Measurements from ENCODE around the gene PLXNB1.

DNA sequence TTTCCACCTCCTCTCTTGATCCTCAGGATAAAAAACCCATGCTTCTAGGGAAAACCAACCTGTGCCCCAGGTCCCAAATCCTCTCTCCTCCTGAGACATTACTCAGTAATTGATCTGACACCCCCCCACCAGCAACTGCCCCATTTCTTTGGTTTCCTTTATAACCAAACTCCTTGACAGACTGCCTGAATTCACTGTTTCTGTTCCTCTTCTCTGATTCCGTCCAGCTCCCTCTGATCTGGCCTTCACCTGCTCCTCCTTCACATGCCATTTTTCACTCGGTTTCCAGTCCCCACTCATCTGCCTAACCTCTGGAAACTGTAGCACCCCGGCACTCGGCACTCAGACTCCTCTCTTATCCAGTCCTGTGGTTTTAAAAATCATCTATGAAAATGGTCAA is 7.9 kb upstream of the PLXNB1 start:
- TF ChIP-seq, protein P1, sequence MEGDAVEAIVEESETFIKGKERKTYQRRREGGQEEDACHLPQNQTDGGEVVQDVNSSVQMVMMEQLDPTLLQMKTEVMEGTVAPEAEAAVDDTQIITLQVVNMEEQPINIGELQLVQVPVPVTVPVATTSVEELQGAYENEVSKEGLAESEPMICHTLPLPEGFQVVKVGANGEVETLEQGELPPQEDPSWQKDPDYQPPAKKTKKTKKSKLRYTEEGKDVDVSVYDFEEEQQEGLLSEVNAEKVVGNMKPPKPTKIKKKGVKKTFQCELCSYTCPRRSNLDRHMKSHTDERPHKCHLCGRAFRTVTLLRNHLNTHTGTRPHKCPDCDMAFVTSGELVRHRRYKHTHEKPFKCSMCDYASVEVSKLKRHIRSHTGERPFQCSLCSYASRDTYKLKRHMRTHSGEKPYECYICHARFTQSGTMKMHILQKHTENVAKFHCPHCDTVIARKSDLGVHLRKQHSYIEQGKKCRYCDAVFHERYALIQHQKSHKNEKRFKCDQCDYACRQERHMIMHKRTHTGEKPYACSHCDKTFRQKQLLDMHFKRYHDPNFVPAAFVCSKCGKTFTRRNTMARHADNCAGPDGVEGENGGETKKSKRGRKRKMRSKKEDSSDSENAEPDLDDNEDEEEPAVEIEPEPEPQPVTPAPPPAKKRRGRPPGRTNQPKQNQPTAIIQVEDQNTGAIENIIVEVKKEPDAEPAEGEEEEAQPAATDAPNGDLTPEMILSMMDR (IDR thresholded peaks at IDR 0.05; ENCODE audit: low read length) = no peak
- TF ChIP-seq EZH2 (IDR thresholded peaks at IDR 0.05; ENCODE audit: borderline replicate concordance, low read length) = no peak
